Adipocyte (in vitro differentiated cells): ENCODE results near the gene RBP3.

Experiments used
- DNase-seq: peaks from one replicate; pipeline ENCODE4 v3.0.0-alpha.2; 2015; ENCODE audit warnings: low read depth
- H3K27me3 ChIP-seq: replicated peaks from 2 replicates; pipeline ENCODE4 v1.7.0; 2013; ENCODE audit warnings: mild to moderate bottlenecking, low read length, moderate library complexity; ENCODE audit not compliant: control insufficient read depth, insufficient read depth
- H3K36me3 ChIP-seq: 2 replicates; pipeline ENCODE4 v1.7.0; 2013; ENCODE audit warnings: low read length, mild to moderate bottlenecking, moderate library complexity; ENCODE audit not compliant: control insufficient read depth, insufficient read depth, severe bottlenecking
- H3K4me1 ChIP-seq: 2 replicates; pipeline ENCODE4 v1.7.0; 2013; ENCODE audit warnings: mild to moderate bottlenecking, low read length, moderate library complexity; ENCODE audit not compliant: control insufficient read depth, insufficient read depth
- H3K4me3 ChIP-seq: 2 replicates; pipeline ENCODE4 v1.7.0; 2013; ENCODE audit warnings: mild to moderate bottlenecking, low read length, moderate library complexity
- H3K9ac ChIP-seq: 2 replicates; pipeline ENCODE4 v1.7.0; 2013; ENCODE audit warnings: mild to moderate bottlenecking, low read length, moderate library complexity
- H3K9me3 ChIP-seq: 2 replicates; pipeline ENCODE4 v1.7.0; 2013; ENCODE audit warnings: mild to moderate bottlenecking, low read length, moderate library complexity; ENCODE audit not compliant: control insufficient read depth

Gene RBP3

GRCh38 chr10:47348138-47348651 lies at the start of gene RBP3:
Gene RBP3, plus strand, starts transcription at chr10:47348363. Its CDS starts 122 bp downstream, at chr10:47348485.
- no peaks in the 10 kb centered on the region for H3K4me1 ChIP-seq
- H3K9ac ChIP-seq: no peak within 1 kb of the TSS
- H3K4me3 ChIP-seq: no peak within 1 kb of the TSS
- H3K9me3 ChIP-seq: no peaks in the 10 kb centered on the region
- no peak for DNase-seq
- H3K27me3 ChIP-seq: peaks cover 19% of the 10 kb centered on the region
- no peaks in the 10 kb centered on the region for H3K36me3 ChIP-seq

- Histone ChIP-seq H3K36me3 (no peaks in the 10 kb centered on the region), H3K4me3 (no peak overlapping the region), H3K27me3 (peaks cover 13% of the 10 kb centered on the region), H3K9me3 (no peaks in the 10 kb centered on the region), H3K4me1 (peaks cover 11% of the 10 kb centered on the region), H3K9ac (no peak overlapping the region)
- no peak for DNase-seq
Observed at GRCh38 chr10:47298715-47299114, 49.4 kb upstream of the RBP3 start.

GRCh38 chr10:47299611-47300428 lies 48.3 kb upstream of the RBP3 start, which contains the start of gene GDF10:
Gene GDF10, plus strand, starts transcription at chr10:47300197. Its CDS starts 455 bp downstream, at chr10:47300652.
- Histone ChIP-seq H3K4me1 (peaks cover 11% of the 10 kb centered on the region), H3K27me3 (peaks cover 13% of the 10 kb centered on the region), H3K36me3 (no peaks in the 10 kb centered on the region), H3K9me3 (no peaks in the 10 kb centered on the region), H3K9ac (peak within 1 kb of the TSS; percentile 59), H3K4me3 (peak within 1 kb of the TSS; percentile 73)
- DNase-seq: peak; percentile 15

GRCh38 chr10:47300429-47300931 lies 47.7 kb upstream of the RBP3 start:
- H3K9me3 ChIP-seq: no peaks in the 10 kb centered on the region
- no peaks in the 10 kb centered on the region for H3K36me3 ChIP-seq
- peaks cover 13% of the 10 kb centered on the region for H3K27me3 ChIP-seq
- peak; percentile 37 for DNase-seq
- H3K9ac ChIP-seq: peak overlapping the region; percentile 59
- peaks cover 11% of the 10 kb centered on the region for H3K4me1 ChIP-seq
- H3K4me3 ChIP-seq: peak overlapping the region; percentile 73

GRCh38 chr10:47301833-47302232 lies 46.3 kb upstream of the RBP3 start:
- Histone ChIP-seq H3K9me3 (no peaks in the 10 kb centered on the region), H3K9ac (no peak overlapping the region), H3K27me3 (peaks cover 13% of the 10 kb centered on the region), H3K4me1 (peaks cover 5% of the 10 kb centered on the region), H3K4me3 (no peak overlapping the region), H3K36me3 (no peaks in the 10 kb centered on the region)
- no peak for DNase-seq

- Histone ChIP-seq H3K27me3 (peaks cover 13% of the 10 kb centered on the region), H3K9me3 (no peaks in the 10 kb centered on the region), H3K4me1 (peaks cover 5% of the 10 kb centered on the region), H3K4me3 (no peak overlapping the region), H3K36me3 (no peaks in the 10 kb centered on the region), H3K9ac (no peak overlapping the region)
- DNase-seq: no peak
Observed at GRCh38 chr10:47303105-47303504, 45.1 kb upstream of the RBP3 start.

GRCh38 chr10:47303866-47304265 lies 44.3 kb upstream of the RBP3 start:
- no peaks in the 10 kb centered on the region for H3K9me3 ChIP-seq
- no peaks in the 10 kb centered on the region for H3K36me3 ChIP-seq
- peaks cover 13% of the 10 kb centered on the region for H3K27me3 ChIP-seq
- H3K4me3 ChIP-seq: no peak overlapping the region
- DNase-seq: no peak
- H3K9ac ChIP-seq: no peak overlapping the region
- peaks cover 5% of the 10 kb centered on the region for H3K4me1 ChIP-seq

- H3K36me3 ChIP-seq: no peaks in the 10 kb centered on the region
Observed at GRCh38 chr10:47305566-47305965, 42.6 kb upstream of the RBP3 start.

GRCh38 chr10:47306387-47307210 lies 41.6 kb upstream of the RBP3 start:
- Histone ChIP-seq H3K36me3 (no peaks in the 10 kb centered on the region), H3K9me3 (no peaks in the 10 kb centered on the region), H3K4me1 (peaks cover 6% of the 10 kb centered on the region), H3K27me3 (peaks cover 5% of the 10 kb centered on the region), H3K4me3 (no peak overlapping the region), H3K9ac (no peak overlapping the region)
- no peak for DNase-seq

More at GRCh38 chr10:47305566-47305965, 42.6 kb upstream of the RBP3 start:
- DNase-seq: no peak
- Histone ChIP-seq H3K4me1 (no peaks in the 10 kb centered on the region), H3K4me3 (no peak overlapping the region), H3K9ac (no peak overlapping the region), H3K9me3 (no peaks in the 10 kb centered on the region), H3K27me3 (peaks cover 13% of the 10 kb centered on the region)

- H3K9me3 ChIP-seq: no peaks in the 10 kb centered on the region
- no peak for DNase-seq
- H3K9ac ChIP-seq: no peak overlapping the region
- H3K27me3 ChIP-seq: peaks cover 5% of the 10 kb centered on the region
- no peaks in the 10 kb centered on the region for H3K36me3 ChIP-seq
- H3K4me1 ChIP-seq: peaks cover 11% of the 10 kb centered on the region
- H3K4me3 ChIP-seq: no peak overlapping the region
Observed at GRCh38 chr10:47307381-47307780, 40.8 kb upstream of the RBP3 start.

GRCh38 chr10:47308775-47309174 lies 39.4 kb upstream of the RBP3 start:
- Histone ChIP-seq H3K9me3 (no peaks in the 10 kb centered on the region), H3K36me3 (no peaks in the 10 kb centered on the region), H3K4me1 (peaks cover 11% of the 10 kb centered on the region), H3K4me3 (no peak overlapping the region), H3K27me3 (no peaks in the 10 kb centered on the region), H3K9ac (no peak overlapping the region)
- DNase-seq: no peak
